Activated T-cell treated with anti-CD3 and anti-CD28 coated beads, Interleukin-2, amount 50 U/mL, for 72 hours (primary cell): ENCODE measurements around the gene SLC7A6OS. TPM values are rescaled to one million over a fixed set of nuclear protein-coding genes. Genes with fewer than 3 reads are reported as not detected.

ENCODE experiments used
- total RNA-seq, 2 donors: library from RNA; stranded (reverse); gene quantifications; one replicate each; pipeline ENCODE4 v1.2.3, GENCODE V29; 2022

The SLC7A6OS gene
- total RNA-seq, 2 donors from 2014 or later, result 21.9 to 25.8 TPM

Other genes starting within 250 kb of the SLC7A6OS start
- 10 to 100 TPM; 79.7 to 82.5 TPM for gene NFATC3, start 225.6 kb downstream of the SLC7A6OS start, total RNA-seq
- under 1 TPM; 0.31 to 0.63 TPM for gene ESRP2, start 74.8 kb downstream of the SLC7A6OS start, total RNA-seq
- 1 to 10 TPM; 6.1 to 7.6 TPM for gene PLA2G15, start 65.6 kb downstream of the SLC7A6OS start, total RNA-seq
- gene SLC7A6, start 46.4 kb downstream of the SLC7A6OS start, total RNA-seq, result 100 to 1,000 TPM in 1 of 2 donors, 10 to 100 TPM in 1; 99.8 to 131 TPM
- gene PRMT7, start 73 bp upstream of the SLC7A6OS start, total RNA-seq, result 10 to 100 TPM; 71.2 to 75.9 TPM
- gene SMPD3, start 137.6 kb upstream of the SLC7A6OS start, total RNA-seq, result under 1 TPM in 1 of 2 donors, not detected in 1; 0.19 TPM
- gene ZFP90, start 228.3 kb upstream of the SLC7A6OS start, total RNA-seq, result 10 to 100 TPM; 47.1 to 51.1 TPM